Stomach smooth muscle (tissue), 2 donors: ENCODE results near the gene ROBO3.
A peak's percentile ranks its signal among the peaks of the same experiment; 100 is the strongest.

Experiments used
- H3K27ac ChIP-seq: one replicate; pipeline ENCODE4 v1.7.0; 2013; ENCODE audit warnings: mild to moderate bottlenecking, low read length, inconsistent platforms
- H3K27me3 ChIP-seq, 2 donors: one replicate each; pipeline ENCODE4 v1.7.0; 2013; ENCODE audit warnings: low read length in 2 of 2; ENCODE audit not compliant: insufficient read depth in 2 of 2, control insufficient read depth in 1 of 2
- H3K36me3 ChIP-seq, 2 donors: one replicate each; pipeline ENCODE4 v1.7.0; 2013; ENCODE audit warnings: low read length in 2 of 2; ENCODE audit not compliant: control insufficient read depth in 2 of 2, insufficient read depth in 2 of 2
- H3K4me1 ChIP-seq: one replicate; pipeline ENCODE4 v1.7.0; 2013; ENCODE audit warnings: low read length; ENCODE audit not compliant: control insufficient read depth, insufficient read depth
- H3K4me3 ChIP-seq, 2 donors: one replicate each; pipeline ENCODE4 v1.7.0; 2013; ENCODE audit warnings: low read length in 2 of 2
- H3K9ac ChIP-seq, 2 donors: one replicate each; pipeline ENCODE4 v1.7.0; 2013; ENCODE audit warnings: low read length in 2 of 2, mild to moderate bottlenecking in 1 of 2
- H3K9me3 ChIP-seq, 2 donors: one replicate each; pipeline ENCODE4 v1.7.0; 2013; ENCODE audit warnings: low read length in 2 of 2; ENCODE audit not compliant: control insufficient read depth in 2 of 2
- donor health status: healthy.
- donor health status: Pancreatic carcinoma.

Gene ROBO3

GRCh38 chr11:124846070-124846673, 19.1 kb upstream of the ROBO3 start:
- Histone ChIP-seq H3K4me3 (no peak overlapping the region), H3K27ac (no peak overlapping the region), H3K27me3 (peaks cover 63 to 65% of the 10 kb centered on the region in 2 donors), H3K9ac (no peak overlapping the region), H3K36me3 (no peaks in the 10 kb centered on the region), H3K9me3 (no peaks in the 10 kb centered on the region), H3K4me1 (peaks cover 7% of the 10 kb centered on the region)

GRCh38 chr11:124859171-124859570, 6.1 kb upstream of the ROBO3 start:
- Histone ChIP-seq H3K27ac (no peak overlapping the region), H3K4me1 (peaks cover 6% of the 10 kb centered on the region), H3K36me3 (no peaks in the 10 kb centered on the region), H3K27me3 (peaks cover 37 to 40% of the 10 kb centered on the region in 2 donors), H3K9me3 (no peaks in the 10 kb centered on the region), H3K4me3 (no peak overlapping the region), H3K9ac (no peak overlapping the region)

GRCh38 chr11:124861670-124862069, 3.6 kb upstream of the ROBO3 start:
- Histone ChIP-seq H3K4me1 (peaks cover 28% of the 10 kb centered on the region), H3K9me3 (no peaks in the 10 kb centered on the region), H3K4me3 (no peak overlapping the region), H3K27ac (no peak overlapping the region), H3K27me3 (peaks cover 56 to 65% of the 10 kb centered on the region in 2 donors), H3K9ac (no peak overlapping the region), H3K36me3 (no peaks in the 10 kb centered on the region)

- H3K27me3 ChIP-seq: peaks cover 70 to 75% of the 10 kb centered on the region in 2 donors
- H3K9me3 ChIP-seq: no peaks in the 10 kb centered on the region
- H3K9ac ChIP-seq: no peak overlapping the region
- peak overlapping the region; percentile 49 to 64 for H3K4me3 ChIP-seq
- H3K4me1 ChIP-seq: peaks cover 33% of the 10 kb centered on the region
- no peaks in the 10 kb centered on the region for H3K36me3 ChIP-seq
- H3K27ac ChIP-seq: no peak overlapping the region
Measured at GRCh38 chr11:124863137-124863825, 2.0 kb upstream of the ROBO3 start.

- Histone ChIP-seq H3K9ac (no peak overlapping the region), H3K27ac (no peak overlapping the region), H3K27me3 (peaks cover 75 to 79% of the 10 kb centered on the region in 2 donors), H3K36me3 (no peaks in the 10 kb centered on the region), H3K9me3 (no peaks in the 10 kb centered on the region), H3K4me3 (no peak overlapping the region), H3K4me1 (peaks cover 38% of the 10 kb centered on the region)
Measured at GRCh38 chr11:124863826-124864165, 1.4 kb upstream of the ROBO3 start.

GRCh38 chr11:124864176-124864891, 898 bp upstream of the ROBO3 start:
- H3K27me3 ChIP-seq: peaks cover 78 to 84% of the 10 kb centered on the region in 2 donors
- H3K27ac ChIP-seq: no peak overlapping the region
- no peaks in the 10 kb centered on the region for H3K9me3 ChIP-seq
- peaks cover 40% of the 10 kb centered on the region for H3K4me1 ChIP-seq
- no peaks in the 10 kb centered on the region for H3K36me3 ChIP-seq
- H3K9ac ChIP-seq: no peak overlapping the region
- H3K4me3 ChIP-seq: no peak overlapping the region

- H3K36me3 ChIP-seq: no peaks in the 10 kb centered on the region
- peak overlapping the region in 1 of 2 donors; percentile 22 for H3K4me3 ChIP-seq
- H3K4me1 ChIP-seq: peaks cover 40% of the 10 kb centered on the region
Measured at GRCh38 chr11:124864892-124865180, 396 bp upstream of the ROBO3 start.

GRCh38 chr11:124865902-124866851, 945 bp downstream of the ROBO3 start:
- Histone ChIP-seq H3K36me3 (no peaks in the 10 kb centered on the region), H3K27ac (no peak overlapping the region), H3K9me3 (no peaks in the 10 kb centered on the region), H3K9ac (no peak overlapping the region), H3K27me3 (peaks cover 88 to 91% of the 10 kb centered on the region in 2 donors), H3K4me1 (peaks cover 40% of the 10 kb centered on the region), H3K4me3 (peak overlapping the region in 1 of 2 donors; percentile 58)

More at GRCh38 chr11:124864892-124865180, 396 bp upstream of the ROBO3 start:
- Histone ChIP-seq H3K9ac (no peak overlapping the region), H3K27me3 (peaks cover 83 to 88% of the 10 kb centered on the region in 2 donors), H3K9me3 (no peaks in the 10 kb centered on the region), H3K27ac (no peak overlapping the region)

- no peaks in the 10 kb centered on the region for H3K36me3 ChIP-seq
- no peak overlapping the region for H3K27ac ChIP-seq
- H3K9me3 ChIP-seq: no peaks in the 10 kb centered on the region
- no peak overlapping the region for H3K9ac ChIP-seq
- peaks cover 84 to 85% of the 10 kb centered on the region in 2 donors for H3K27me3 ChIP-seq
- peaks cover 40% of the 10 kb centered on the region for H3K4me1 ChIP-seq
- H3K4me3 ChIP-seq: no peak overlapping the region
Measured at GRCh38 chr11:124867700-124868099, 2.5 kb downstream of the ROBO3 start.
